NCI-H2029 treated with DMSO at 0.1 percent for 48 hours (cell line): ENCODE measurements around the gene KANK2.
A peak's percentile ranks its signal among the peaks of the same experiment; 100 is the strongest.
"Not testable (repeated sequence)": the region's sequence is repeated elsewhere in the genome, so short reads cannot be mapped to it uniquely, and the experiment has no call there.

Source experiments
- DNase-seq: peaks from one replicate; lab custom pipeline; 2025; lab: John Stamatoyannopoulos, UW

KANK2 gene

DNA sequence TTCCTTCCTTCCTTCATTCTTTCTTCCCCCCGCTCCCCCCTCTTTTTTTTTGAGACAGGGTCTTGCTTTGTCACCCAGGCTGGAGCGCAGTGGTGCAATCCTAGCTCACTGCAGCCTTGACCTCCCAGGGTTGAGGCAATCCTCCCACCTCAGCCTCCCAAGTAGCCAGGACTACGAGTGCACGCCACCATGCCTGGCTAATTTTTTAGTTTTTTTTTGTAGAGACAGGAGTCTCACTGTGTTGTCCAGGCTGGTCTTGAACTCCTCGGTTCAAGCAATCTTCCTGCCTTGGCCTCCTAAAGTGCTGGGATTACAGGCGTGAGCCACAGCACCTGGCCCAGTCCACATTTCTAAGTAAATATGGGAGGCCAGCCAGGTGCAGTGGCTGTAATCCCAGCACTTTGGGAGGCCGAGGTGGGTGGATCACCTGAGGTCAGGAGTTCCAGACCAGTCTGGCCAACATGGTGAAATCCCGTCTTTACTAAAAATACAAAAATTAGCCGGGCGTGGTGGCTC is 57.3 kb downstream of the KANK2 start:
- not testable (repeated sequence) for DNase-seq

DNA sequence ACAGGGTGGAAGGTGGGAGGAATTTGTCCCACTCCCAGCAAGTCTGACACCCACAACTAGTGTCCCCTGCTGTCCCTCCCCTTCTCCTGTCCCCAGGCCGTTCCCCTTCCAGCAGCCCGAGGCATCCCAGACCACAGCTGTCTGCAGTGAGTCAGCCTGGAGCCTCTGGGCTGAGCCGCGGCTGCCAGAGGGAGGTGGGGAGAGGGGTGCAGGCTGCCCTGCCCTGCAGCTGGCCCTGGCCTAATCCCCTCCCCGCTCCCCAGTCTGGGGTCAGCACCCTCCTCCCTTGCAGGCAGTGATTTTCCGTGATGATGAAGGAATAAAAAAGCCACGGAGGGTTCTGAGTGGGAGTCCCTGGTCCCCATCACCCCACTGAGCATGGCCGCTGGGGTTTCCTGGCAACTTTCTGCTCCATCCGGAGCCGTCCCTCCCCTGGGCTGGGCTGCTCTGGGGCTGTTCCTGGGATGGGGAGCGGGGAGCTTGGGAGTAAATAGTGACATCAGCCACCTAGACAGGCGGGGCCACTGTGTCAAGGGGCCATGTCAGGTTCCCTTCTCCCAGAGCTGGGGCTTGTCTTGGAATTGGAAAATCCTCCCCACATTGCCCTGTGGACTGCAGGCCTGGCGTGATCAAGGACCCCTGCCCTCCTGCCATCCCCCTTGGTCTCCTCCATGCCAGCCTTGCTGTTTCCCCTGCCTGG is 58.6 kb downstream of the KANK2 start:
- DNase-seq = no peak

DNA sequence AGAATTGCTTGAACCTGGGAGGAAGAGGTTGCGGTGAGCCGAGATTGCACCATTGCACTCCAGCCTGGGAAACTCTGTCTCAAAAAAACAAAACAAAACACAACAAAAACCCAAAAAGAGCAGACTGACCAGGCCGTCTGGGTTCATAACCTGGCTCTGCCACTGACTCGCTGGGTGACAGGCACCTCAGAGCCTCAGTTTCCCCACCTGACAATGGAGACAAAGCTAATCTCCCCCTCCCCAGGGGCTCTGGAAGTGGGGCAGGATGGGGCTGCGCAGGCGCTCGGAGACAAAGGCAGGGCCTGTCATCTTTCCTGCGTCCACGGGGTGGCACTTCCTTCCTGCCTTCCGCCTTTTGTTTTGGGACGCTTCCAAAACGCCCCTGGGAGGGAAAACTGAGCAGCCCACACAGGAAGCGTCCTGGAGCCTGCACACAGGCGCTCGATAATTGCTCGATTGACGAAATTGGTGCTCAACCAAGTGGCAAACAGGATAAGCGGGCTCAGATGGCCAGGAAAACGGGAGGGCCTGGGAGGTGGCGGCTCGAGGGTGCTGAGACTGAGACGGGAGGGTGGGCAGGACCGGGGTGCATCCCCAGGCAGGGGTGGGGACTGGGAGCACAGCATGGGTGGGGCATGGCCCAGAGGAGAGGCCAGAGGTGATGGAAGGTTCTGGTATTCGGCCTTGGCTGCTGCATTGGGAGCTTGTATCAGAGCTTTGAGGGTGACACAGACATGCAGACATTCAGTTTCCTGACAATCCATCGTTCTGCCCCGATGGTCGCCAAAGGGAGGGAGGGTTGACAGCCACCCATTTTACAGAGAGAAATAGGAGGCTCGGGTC is 59.6 kb downstream of the KANK2 start:
- peak; percentile 42 for DNase-seq

GRCh38 chr19:11136400-11137101 is 60.8 kb downstream of the KANK2 start:
- no peak for DNase-seq

DNA sequence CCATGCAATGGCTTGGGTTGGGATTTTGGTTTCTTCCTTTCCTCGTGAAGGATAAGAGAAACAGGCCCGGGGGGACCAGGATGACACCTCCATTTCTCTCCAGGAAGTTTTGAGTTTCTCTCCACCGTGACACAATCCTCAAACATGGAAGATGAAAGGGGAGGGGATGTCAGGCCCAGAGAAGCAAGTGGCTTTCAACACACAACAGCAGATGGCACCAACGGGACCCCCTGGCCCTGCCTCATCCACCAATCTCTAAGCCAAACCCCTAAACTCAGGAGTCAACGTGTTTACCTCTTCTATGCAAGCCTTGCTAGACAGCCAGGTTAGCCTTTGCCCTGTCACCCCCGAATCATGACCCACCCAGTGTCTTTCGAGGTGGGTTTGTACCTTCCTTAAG is 65.9 kb downstream of the KANK2 start:
- no peak for DNase-seq

- peak; percentile 20 for DNase-seq
Observed at GRCh38 chr19:11130824-11131455, 66.4 kb downstream of the KANK2 start.

- DNase-seq = no peak
Observed at GRCh38 chr19:11127905-11128304, 69.4 kb downstream of the KANK2 start.

DNA sequence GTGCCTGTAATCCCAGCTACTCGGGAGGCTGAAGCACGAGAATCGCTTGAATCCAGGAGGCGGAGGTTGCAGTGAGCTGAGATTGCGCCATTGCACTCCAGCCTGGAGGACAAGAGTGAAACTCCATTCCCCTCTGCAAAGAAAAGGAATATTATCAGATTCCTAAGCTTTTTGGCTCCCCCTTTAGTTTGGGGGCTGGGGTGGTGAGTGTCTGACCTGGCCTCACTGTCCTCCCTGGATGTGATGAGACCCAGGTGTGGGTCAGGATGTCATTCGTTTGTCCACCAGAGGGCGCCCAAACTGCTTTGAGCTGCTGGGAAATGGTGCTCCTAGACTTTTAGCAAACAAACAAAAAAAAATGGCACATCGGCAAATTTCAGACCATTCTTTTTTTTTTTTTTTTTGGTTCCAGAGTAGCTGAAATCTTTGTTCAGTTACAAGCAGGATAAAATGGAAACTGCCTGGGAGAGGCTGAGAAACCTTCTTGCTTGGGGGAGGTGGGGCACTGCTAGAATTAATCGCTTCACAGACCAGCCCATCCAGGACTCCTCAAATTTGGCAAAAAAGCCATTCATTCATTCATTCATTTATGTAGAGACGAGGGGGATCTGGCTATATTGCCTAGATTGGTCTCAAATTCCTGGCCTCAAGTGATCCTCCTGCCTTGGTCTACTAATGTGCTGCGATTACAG is 71.2 kb downstream of the KANK2 start:
- DNase-seq = peak; percentile 30

GRCh38 chr19:11124157-11124556 is 73.2 kb downstream of the KANK2 start:
- DNase-seq = not testable (repeated sequence)

DNA sequence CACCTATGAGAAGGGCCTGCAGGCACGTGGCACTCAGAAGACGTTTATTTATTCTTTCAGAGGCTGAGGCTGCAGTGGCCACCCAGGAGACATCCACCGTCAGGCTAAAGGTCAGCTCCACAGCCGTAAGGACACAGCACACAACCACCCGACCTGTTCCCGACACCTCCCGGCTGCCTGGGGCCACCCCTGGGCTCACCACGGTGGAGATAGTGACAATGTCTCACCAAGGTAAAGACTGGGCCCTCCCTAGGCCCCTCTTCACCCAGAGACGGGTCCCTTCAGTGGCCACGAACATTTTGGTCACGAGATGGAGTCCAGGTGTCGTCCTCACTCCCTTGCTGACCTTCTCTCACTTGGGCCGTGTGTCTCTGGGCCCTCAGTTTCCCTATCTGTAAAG is 74.2 kb downstream of the KANK2 start:
- no peak for DNase-seq

DNA sequence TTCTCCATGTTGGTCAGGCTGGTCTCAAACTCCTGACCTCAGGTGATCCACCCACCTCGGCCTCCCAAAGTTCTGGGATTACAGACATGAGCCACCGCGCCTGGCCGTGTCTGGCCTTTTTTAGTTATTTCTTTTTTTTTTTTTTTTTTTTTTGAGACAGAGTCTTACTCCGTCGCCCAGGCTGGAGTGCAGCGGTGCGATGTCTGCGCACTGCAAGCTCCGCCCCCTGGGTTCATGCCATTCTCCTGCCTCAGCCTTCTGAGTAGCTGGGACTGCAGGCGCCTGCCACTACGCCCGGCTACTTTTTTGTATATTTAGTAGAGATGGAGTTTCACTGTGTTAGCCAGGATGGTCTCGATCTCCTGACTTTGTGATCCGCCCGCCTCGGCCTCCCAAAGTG is 75.4 kb downstream of the KANK2 start:
- DNase-seq = not testable (repeated sequence)

- DNase-seq = no peak
Observed at GRCh38 chr19:11116507-11116906, 80.8 kb downstream of the KANK2 start.

DNA sequence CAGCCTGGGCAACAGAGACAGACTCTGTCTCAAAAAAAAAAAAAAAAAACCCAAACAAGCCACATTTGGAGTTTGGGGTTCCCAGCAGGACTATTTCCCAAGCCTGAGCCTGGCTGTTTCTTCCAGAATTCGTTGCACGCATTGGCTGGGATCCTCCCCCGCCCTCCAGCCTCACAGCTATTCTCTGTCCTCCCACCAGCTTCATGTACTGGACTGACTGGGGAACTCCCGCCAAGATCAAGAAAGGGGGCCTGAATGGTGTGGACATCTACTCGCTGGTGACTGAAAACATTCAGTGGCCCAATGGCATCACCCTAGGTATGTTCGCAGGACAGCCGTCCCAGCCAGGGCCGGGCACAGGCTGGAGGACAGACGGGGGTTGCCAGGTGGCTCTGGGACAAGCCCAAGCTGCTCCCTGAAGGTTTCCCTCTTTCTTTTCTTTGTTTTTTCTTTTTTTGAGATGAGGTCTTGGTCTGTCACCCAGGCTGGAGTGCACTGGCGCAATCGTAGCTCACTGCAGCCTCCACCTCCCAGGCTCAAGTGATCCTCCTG is 81.4 kb downstream of the KANK2 start:
- no peak for DNase-seq

- no peak for DNase-seq
Observed at GRCh38 chr19:11115042-11115441, 82.3 kb downstream of the KANK2 start.
